ENCODE data around the gene APOBEC4. TPM values are rescaled to one million over a fixed set of nuclear protein-coding genes. Genes with fewer than 3 reads are reported as not detected.

APOBEC4 gene
- total and polyA plus RNA-seq, 2 of the 8 experiments (the other 6 are each of a cell fraction or from before 2014, with no cell fraction given): not detected

GRCh38 chr1:183596500-183596899, 56.6 kb downstream of the APOBEC4 start:
- Histone ChIP-seq H4K5ac (ENCODE audit: insufficient read length, low read depth, low read length) (no peak overlapping the region), H3K4me3 (ENCODE audit: extremely low read depth in 1 of 4, insufficient read depth in 2 of 4, low read depth in 3 of 4, low read length in 4 of 4) (no peak overlapping the region), H3K79me2 (ENCODE audit: control insufficient read depth in 1 of 2, insufficient read depth in 2 of 2, low read length in 2 of 2) (no peaks in the 10 kb centered on the region), H3K23ac (ENCODE audit: insufficient read length) (no peak overlapping the region), H3K4ac (replicated peaks; ENCODE audit: insufficient read length, low read depth, low read length) (no peak overlapping the region), H3K36me3 (ENCODE audit: control insufficient read depth in 2 of 4, insufficient read depth in 4 of 4, low read length in 3 of 4) (no peaks in the 10 kb centered on the region), H3K9me3 (ENCODE audit: insufficient read depth in 2 of 2, low read depth in 1 of 2, low read length in 1 of 2) (no peaks in the 10 kb centered on the region), H4K20me1 (replicated peaks in 1 of 2; ENCODE audit: control insufficient read depth in 1 of 2, insufficient read depth in 2 of 2, low read length in 2 of 2) (no peaks in the 10 kb centered on the region), H4K91ac (replicated peaks; ENCODE audit: insufficient read length, low read length) (no peak overlapping the region), H2BK12ac (ENCODE audit: low read depth, low read length) (no peak overlapping the region), H3K14ac (ENCODE audit: insufficient read length) (no peak overlapping the region), H4K8ac (ENCODE audit: extremely low read depth, insufficient read depth, low read length) (no peak overlapping the region), H2BK120ac (replicated peaks; ENCODE audit: low read depth, low read length) (no peak overlapping the region), H2BK15ac (ENCODE audit: low read length) (no peak overlapping the region), H2BK5ac (ENCODE audit: low read depth, low read length) (no peak overlapping the region), H3K4me2 (ENCODE audit: insufficient read depth in 1 of 2, low read depth in 2 of 2, low read length in 2 of 2) (no peak overlapping the region), H3K56ac (replicated peaks; ENCODE audit: insufficient read length, low read depth, low read length) (no peak overlapping the region), H2AK5ac (ENCODE audit: low read depth, low read length) (no peak overlapping the region), H3K27ac (ENCODE audit: low read depth, low read length) (no peak overlapping the region), H2BK20ac (ENCODE audit: low read length) (no peak overlapping the region), H3K18ac (ENCODE audit: extremely low read depth, low read length) (no peak overlapping the region), H3K27me3 (replicated peaks in 1 of 4; ENCODE audit: control insufficient read depth in 3 of 4, extremely low read depth in 1 of 4, insufficient read depth in 3 of 4, low read length in 3 of 4) (no peaks in the 10 kb centered on the region; a peak in 1 of 7 replicates), H3K9ac (replicated peaks in 1 of 4; ENCODE audit: extremely low read depth in 1 of 4, low read depth in 3 of 4, low read length in 3 of 4) (no peak overlapping the region), H2AFZ (ENCODE audit: low read length) (no peak overlapping the region), H3K23me2 (ENCODE audit: low read depth, low read length) (no peaks in the 10 kb centered on the region), H3K4me1 (replicated peaks in 1 of 4; ENCODE audit: control insufficient read depth in 3 of 4, insufficient read depth in 4 of 4, low read length in 3 of 4) (no peaks in the 10 kb centered on the region; a peak in 1 of 7 replicates), H3K79me1 (ENCODE audit: low read depth, low read length) (no peaks in the 10 kb centered on the region)
- FAIRE-seq (no peak), DNase-seq (ENCODE audit: low read depth in 1 of 2, low spot score in 2 of 2) (no peak)
- POLR2A ChIA-PET (ENCODE audit: partially characterized antibody): no interaction called here
- 86% methylated on average over 5 of the region's 5 CpGs; no CpG with 5 or more reads in 1 of the 2 experiments for WGBS, 2 experiments (ENCODE audit: extremely low coverage in 1 of 2, insufficient coverage in 1 of 2, insufficient read length in 1 of 2, insufficient replicate concordance in 2 of 2, low coverage in 1 of 2, low lambda C conversion rate in 2 of 2, missing lambda C conversion rate in 1 of 2)
- TF ChIP-seq ATF2 (IDR thresholded peaks at IDR 0.05; ENCODE audit: low read length) (no peak), POLR2A (IDR thresholded peaks at IDR 0.05; ENCODE audit: control extremely low read depth in 1 of 2, low read depth in 2 of 2, low read length in 2 of 2) (no peak), USF2 (IDR thresholded peaks at IDR 0.05; ENCODE audit: low read length) (no peak), RFX5 (IDR thresholded peaks at IDR 0.05; ENCODE audit: borderline replicate concordance, low read depth, low read length) (no peak), SAP30 (IDR thresholded peaks at IDR 0.05; ENCODE audit: insufficient read depth, insufficient replicate concordance, low read length) (no peak), ATF3 (IDR thresholded peaks at IDR 0.05; ENCODE audit: insufficient read depth, low read depth, low read length) (no peak)
- CTCF ChIA-PET (ENCODE audit: partially characterized antibody): interaction anchor here (0.6 kb wide), 1 partner anchor 89 kb away, joined by 3 read pairs; no protein-coding TSS in a partner anchor
